ENCODE measurements around the gene TARS3. TPM values are rescaled to one million over a fixed set of nuclear protein-coding genes. Genes with fewer than 3 reads are reported as not detected.
A peak's percentile ranks its signal among the peaks of the same experiment; 100 is the strongest.

TARS3 gene
- total RNA-seq, 1 donor from 2014 or later: 21.2 TPM

GRCh38 chr15:101641129-101641764 is 83.0 kb downstream of the TARS3 start:
- H3K27me3 Mint-ChIP-seq (ENCODE audit: insufficient read depth, low read depth): no peaks in the 10 kb centered on the region
- H3K27ac ChIP-seq: no peak overlapping the region
- no peak overlapping the region for H3K9ac ChIP-seq

GRCh38 chr15:101639667-101640066 is 84.6 kb downstream of the TARS3 start:
- H3K36me3 Mint-ChIP-seq: peaks cover 2% of the 10 kb centered on the region
- H3K27me3 ChIP-seq: no peaks in the 10 kb centered on the region
- H3K4me2 ChIP-seq: no peak overlapping the region
- peak overlapping the region; percentile 89 for H3K27ac Mint-ChIP-seq
- no peak overlapping the region for H3K9ac ChIP-seq
- H3K36me3 ChIP-seq: no peaks in the 10 kb centered on the region
- DNase-seq (ENCODE audit: low spot score): no peak
- H3K4me1 ChIP-seq: peaks cover 6% of the 10 kb centered on the region
- H3K27ac ChIP-seq: no peak overlapping the region
- H3K9me3 Mint-ChIP-seq: no peaks in the 10 kb centered on the region
- TF ChIP-seq CTCF (IDR thresholded peaks at IDR 0.05) (no peak), EZH2 (IDR thresholded peaks at IDR 0.05) (no peak), EZH2phosphoT487 (IDR thresholded peaks at IDR 0.05) (no peak)
- H3K79me2 ChIP-seq (ENCODE audit: low read depth): no peaks in the 10 kb centered on the region
- H3K4me1 Mint-ChIP-seq: peaks cover 40% of the 10 kb centered on the region
- H3K9me3 ChIP-seq (ENCODE audit: low read depth): no peaks in the 10 kb centered on the region
- peaks cover 3% of the 10 kb centered on the region for H4K20me1 ChIP-seq (ENCODE audit: low read depth)
- no peak overlapping the region for H3K4me3 ChIP-seq
- H3K27me3 Mint-ChIP-seq (ENCODE audit: insufficient read depth, low read depth): no peaks in the 10 kb centered on the region
- no peak overlapping the region for H3K4me3 Mint-ChIP-seq
- peaks cover 14% of the 10 kb centered on the region for H3F3A ChIP-seq (ENCODE audit: low read depth)
- no peak overlapping the region for H2AFZ ChIP-seq (replicated peaks)

More at GRCh38 chr15:101641129-101641764, 83.0 kb downstream of the TARS3 start:
- no peak overlapping the region for H3K4me3 Mint-ChIP-seq
- peaks cover 30% of the 10 kb centered on the region for H3K4me1 Mint-ChIP-seq
- Histone ChIP-seq H3K4me2 (no peak overlapping the region), H3K9me3 (ENCODE audit: low read depth) (no peaks in the 10 kb centered on the region), H3K4me1 (peaks cover 6% of the 10 kb centered on the region), H4K20me1 (ENCODE audit: low read depth) (peaks cover 3% of the 10 kb centered on the region), H3K4me3 (no peak overlapping the region), H3K79me2 (ENCODE audit: low read depth) (no peaks in the 10 kb centered on the region), H3K27me3 (no peaks in the 10 kb centered on the region), H3K36me3 (peaks cover 3% of the 10 kb centered on the region), H2AFZ (replicated peaks) (no peak overlapping the region), H3F3A (ENCODE audit: low read depth) (peaks cover 14% of the 10 kb centered on the region)
- no peaks in the 10 kb centered on the region for H3K9me3 Mint-ChIP-seq
- peaks cover 11% of the 10 kb centered on the region for H3K36me3 Mint-ChIP-seq
- peak; percentile 65 for DNase-seq (ENCODE audit: low spot score)
- TF ChIP-seq CTCF (IDR thresholded peaks at IDR 0.05) (peak; percentile 93), EZH2 (IDR thresholded peaks at IDR 0.05) (no peak)
- H3K27ac Mint-ChIP-seq: no peak overlapping the region

- no peak overlapping the region for H3K4me2 ChIP-seq
- no peak overlapping the region for H3K27ac ChIP-seq
- TF ChIP-seq CTCF (IDR thresholded peaks at IDR 0.05): no peak
- TF ChIP-seq EZH2phosphoT487 (IDR thresholded peaks at IDR 0.05): no peak
- TF ChIP-seq EZH2 (IDR thresholded peaks at IDR 0.05): no peak
These were observed 86.4 kb downstream of the TARS3 start for GRCh38 chr15:101637919-101638318.

More at GRCh38 chr15:101637919-101638318, 86.4 kb downstream of the TARS3 start:
- no peaks in the 10 kb centered on the region for H3K79me2 ChIP-seq (ENCODE audit: low read depth)
- Mint-ChIP-seq H3K27me3 (ENCODE audit: insufficient read depth, low read depth) (no peaks in the 10 kb centered on the region), H3K9me3 (no peaks in the 10 kb centered on the region), H3K4me3 (no peak overlapping the region), H3K27ac (no peak overlapping the region), H3K4me1 (peaks cover 40% of the 10 kb centered on the region), H3K36me3 (no peaks in the 10 kb centered on the region)
- no peak overlapping the region for H3K9ac ChIP-seq
- no peaks in the 10 kb centered on the region for H3K36me3 ChIP-seq
- peaks cover 14% of the 10 kb centered on the region for H3F3A ChIP-seq (ENCODE audit: low read depth)
- peaks cover 6% of the 10 kb centered on the region for H3K4me1 ChIP-seq
- H2AFZ ChIP-seq (replicated peaks): no peak overlapping the region
- no peaks in the 10 kb centered on the region for H3K27me3 ChIP-seq
- no peak overlapping the region for H3K4me3 ChIP-seq
- no peaks in the 10 kb centered on the region for H3K9me3 ChIP-seq (ENCODE audit: low read depth)
- peaks cover 3% of the 10 kb centered on the region for H4K20me1 ChIP-seq (ENCODE audit: low read depth)
- no peak for DNase-seq (ENCODE audit: low spot score)
